MV-4-11 (cell line): ENCODE data around the gene TMEM119.
"Not testable (repeated sequence)": the region's sequence is repeated elsewhere in the genome, so short reads cannot be mapped to it uniquely, and the experiment has no call there.

Source experiments
- DNase-seq: peaks from one replicate; lab custom pipeline; 2025; lab: John Stamatoyannopoulos, UW

TMEM119 gene

DNA sequence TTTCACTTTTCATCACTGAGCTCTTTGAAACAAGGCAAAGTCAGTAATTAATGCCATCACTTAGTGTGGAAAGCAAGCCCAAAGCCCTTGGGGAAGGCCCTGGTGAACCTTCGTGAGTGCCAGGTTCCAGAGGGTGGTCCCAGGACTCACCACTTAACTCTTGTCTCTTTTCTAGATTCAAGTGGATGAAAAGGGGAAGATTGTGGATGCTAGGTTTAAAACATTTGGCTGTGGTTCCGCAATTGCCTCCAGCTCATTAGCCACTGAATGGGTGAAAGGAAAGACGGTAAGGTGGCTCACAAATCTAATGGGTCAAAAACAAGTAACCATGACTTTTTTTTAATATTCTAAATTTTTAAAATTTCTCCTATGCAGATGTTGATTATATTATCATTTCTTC, 32.7 kb downstream of the TMEM119 start:
- DNase-seq, result no peak

GRCh38 chr12:108564724-108565123, 33.2 kb downstream of the TMEM119 start:
- DNase-seq, result no peak

GRCh38 chr12:108563804-108564151, 34.1 kb downstream of the TMEM119 start:
- no peak for DNase-seq

GRCh38 chr12:108563136-108563803, 34.6 kb downstream of the TMEM119 start:
- peak; percentile 86 for DNase-seq

DNA sequence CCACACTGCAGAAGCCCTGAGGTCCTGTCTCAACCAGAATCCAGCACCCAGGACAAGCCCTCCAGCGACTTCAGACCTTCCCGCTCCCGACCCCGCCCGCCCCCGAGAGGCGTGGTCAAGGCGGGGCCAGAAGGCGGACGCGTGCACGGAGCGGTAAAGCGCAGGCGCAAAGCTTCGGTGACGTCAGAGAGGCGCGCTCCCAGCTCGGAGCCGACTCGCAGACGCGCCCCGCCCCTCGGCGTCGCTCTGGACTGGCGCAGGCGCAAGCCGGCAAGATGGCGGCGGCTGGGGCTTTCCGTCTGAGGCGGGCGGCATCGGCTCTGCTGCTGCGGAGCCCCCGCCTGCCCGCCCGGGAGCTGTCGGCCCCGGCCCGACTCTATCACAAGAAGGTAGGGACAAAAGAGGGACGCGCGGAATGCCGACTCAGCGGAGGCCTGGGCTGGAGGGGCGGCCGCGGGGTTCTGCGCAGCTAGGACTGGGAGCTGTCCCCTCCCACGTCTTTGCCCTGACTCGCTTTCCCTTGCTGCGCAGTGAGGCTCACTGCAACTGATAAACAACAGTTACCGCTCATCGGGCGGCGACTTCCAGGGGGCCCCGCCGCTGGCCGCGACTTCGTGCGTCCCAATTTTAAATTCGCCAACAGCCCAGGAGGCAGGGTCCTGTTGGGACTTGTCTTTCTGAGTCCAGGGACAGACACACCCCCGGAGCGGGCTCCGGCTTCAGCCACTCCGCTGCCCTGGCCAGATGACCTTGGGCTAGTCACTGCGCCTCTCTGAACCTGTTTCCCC, 35.3 kb downstream of the TMEM119 start, which contains the start of gene ISCU:
Gene ISCU, plus strand, starts transcription at position 249 of the 788 bp plus-strand sequence. Its CDS starts 27 bp downstream, at position 276.
- peak; percentile 95 for DNase-seq

DNA sequence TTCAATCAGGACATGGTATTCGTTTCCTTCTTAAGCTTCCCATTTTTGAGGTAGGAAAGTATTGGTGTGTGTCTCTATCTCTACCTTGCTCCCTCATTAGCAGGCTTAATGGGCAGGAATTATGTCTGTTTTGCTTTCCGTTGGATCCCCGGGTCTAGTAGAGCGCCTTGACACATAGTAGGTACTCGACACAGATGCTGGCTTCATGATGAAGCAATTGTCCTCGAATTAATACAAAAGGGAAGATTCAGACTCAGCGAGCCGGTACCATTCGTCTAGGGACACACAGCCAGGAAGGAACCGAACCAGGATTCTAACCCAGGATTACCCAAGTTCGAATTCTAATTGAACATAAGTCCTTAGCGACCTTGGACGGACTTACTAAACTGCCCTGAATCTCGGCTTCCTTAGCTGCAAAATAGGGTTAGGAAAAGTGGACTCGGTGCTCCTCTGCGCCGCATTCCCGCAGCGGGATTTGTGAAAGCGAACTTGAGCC, 36.0 kb downstream of the TMEM119 start:
- no peak for DNase-seq

DNA sequence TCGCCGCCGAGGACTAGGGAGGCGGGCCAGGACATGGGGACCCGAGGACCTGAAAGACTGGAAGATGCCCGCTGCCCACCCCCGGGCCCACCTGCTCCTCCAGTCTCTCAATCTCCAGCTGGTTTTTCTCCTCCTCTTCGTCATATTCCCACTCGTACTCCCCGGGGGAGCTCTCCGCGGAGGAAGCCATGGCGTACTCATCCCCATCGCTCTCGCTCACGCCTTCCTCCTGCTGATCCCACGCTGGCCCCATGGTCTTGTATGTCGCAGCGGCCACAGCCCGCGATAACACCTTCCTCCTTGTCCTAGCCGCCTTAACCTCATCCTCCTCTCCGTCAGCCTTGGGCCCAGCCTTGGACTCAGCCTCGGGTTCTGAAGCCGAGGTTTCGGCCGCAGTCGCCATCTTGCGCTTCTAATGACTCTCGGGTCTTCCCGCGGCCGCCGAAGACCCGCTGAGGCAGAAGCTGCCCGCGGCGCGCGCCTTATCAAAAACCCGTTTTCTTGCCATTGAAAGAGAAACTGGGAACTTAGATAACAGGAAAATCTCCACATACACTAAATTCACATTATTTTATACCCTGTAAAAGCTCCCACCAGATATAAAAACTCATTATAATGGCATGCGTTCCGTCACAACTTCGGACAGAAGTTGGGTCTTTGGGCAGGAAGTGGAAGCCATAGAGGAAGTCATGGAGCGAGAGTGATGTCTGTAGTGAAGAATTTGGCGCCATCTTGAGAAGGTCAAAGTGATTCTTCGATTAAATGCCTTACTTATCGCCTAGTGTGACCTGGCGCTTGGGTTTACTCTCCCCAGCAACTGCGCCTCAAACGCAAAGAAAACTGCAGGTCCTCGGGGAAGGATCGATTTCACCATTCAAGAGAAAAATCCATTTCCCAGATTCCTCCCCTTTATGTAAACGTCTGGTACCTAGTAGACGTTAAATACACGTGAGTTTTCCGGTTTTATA, 36.8 kb downstream of the TMEM119 start, which contains the start of gene SART3:
Gene SART3, minus strand, starts transcription at position 422 of the 968 bp plus-strand sequence. Its CDS starts 19 bp downstream, at position 403.
- DNase-seq, result peak; percentile 88

- DNase-seq, result peak; percentile 29
These were observed 37.6 kb downstream of the TMEM119 start for GRCh38 chr12:108560321-108560721.

- no peak for DNase-seq
These were observed 38.1 kb downstream of the TMEM119 start for GRCh38 chr12:108559748-108560147.

DNA sequence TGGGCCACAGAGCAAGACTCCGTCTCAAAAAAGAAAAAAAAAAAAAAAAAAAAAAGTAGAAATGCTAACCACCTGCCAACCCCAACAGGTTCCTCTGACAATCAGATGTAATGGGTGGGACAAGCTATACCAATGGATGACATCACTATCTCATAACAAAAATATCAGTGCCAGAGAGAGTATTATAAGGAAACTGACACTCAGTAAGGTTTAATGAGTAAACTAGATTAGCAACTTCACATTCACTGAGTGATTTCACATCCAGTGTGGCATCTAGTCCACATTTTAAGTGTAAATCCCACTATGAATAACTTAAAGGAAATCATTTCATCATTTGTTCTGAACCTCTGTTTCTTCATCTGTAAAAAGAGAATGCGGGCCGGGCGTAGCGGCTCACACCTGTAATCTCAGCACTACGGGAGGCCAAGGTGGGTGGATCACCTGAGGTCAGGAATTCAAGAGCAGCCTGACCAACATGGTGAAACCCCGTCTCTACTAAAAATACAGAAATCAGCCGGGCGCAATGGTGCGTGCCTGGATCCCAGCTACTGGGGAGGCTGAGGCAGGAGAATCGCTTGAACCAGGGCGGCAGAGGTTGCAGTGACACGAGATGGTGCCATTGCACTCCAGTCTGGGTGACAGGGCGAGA, 38.8 kb downstream of the TMEM119 start:
- DNase-seq, result no peak

GRCh38 chr12:108555383-108555782, 42.5 kb downstream of the TMEM119 start:
- DNase-seq, result not testable (repeated sequence)

- no peak for DNase-seq
These were observed 44.1 kb downstream of the TMEM119 start for GRCh38 chr12:108553799-108554198.

DNA sequence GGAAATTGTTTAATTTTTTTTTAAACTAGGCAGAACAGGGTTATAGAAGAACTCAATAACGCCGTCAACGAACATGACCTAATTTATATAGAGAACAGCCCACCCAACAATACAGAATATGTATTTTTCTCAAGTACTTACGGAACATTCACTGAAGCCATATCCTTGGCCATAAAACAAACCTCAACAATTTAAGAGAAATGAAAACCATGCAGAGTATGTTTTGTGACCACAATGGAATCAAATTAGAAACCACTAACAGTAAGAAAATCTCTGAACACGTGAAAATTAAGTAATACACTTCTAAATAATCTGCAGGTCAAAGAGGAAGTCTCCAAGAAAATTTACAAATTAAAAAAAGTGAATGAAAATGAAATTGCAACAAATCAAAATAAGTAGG, 46.3 kb downstream of the TMEM119 start:
- peak; percentile 71 for DNase-seq

GRCh38 chr12:108548954-108549521, 48.8 kb downstream of the TMEM119 start:
- no peak for DNase-seq

DNA sequence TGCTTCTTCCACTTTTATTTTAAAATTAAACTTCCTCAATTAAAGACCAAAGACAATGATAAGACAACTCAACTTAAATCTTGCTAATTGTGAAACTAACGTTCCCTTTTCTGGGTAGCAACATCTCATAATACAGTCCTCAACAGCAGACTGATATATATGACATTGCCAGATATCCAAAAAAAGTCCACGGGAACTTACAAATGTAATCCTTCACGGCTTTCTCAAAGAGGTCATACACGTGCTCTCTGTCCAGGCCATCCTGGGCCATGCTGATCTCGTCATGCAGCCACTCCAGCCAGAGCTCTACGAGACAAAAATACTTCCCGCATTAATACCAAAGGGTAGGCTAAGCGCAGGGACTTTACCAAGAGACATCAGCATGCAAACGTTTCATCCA, 50.2 kb downstream of the TMEM119 start:
- DNase-seq, result peak; percentile 68

DNA sequence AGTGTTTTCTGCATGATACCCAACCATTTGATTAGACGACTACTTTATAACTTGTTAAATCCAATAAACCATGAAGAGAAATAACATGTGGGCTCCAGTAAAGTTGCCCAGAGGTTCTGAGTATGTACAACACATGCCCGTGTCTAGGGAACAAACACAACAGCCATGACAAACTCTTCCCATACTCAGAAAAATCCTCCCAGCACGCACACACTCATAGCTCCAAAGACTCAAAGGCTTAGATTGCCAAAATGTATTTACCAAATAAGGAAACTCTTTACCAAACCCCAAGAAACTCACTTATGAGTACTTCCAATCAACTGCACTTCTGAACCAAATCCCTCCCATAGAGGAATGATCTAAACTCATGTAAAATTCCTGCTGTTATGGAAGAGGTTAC, 54.2 kb downstream of the TMEM119 start:
- DNase-seq, result no peak

DNA sequence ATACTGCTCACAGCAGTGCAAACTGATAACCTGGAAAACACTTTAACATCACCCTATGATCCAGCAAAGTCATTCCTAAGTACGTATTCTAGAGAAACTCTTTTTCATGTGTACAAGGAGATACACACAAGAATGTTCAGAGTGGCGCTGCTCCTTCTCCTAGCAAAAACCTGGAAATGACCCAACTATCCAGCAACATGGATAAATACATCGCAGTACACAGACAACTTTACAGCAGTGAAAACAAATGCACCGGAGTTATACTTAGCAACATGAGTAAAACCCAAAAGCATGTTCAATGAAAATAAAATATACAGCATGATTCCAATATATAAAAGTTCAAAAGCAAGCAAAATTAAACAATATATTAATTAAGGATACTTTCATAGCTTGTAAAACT, 55.6 kb downstream of the TMEM119 start:
- DNase-seq, result no peak
